Activated T-cell treated with anti-CD3 and anti-CD28 coated beads, Interleukin-2, amount 50 U/mL, for 1 hour (primary cell): ENCODE data around the gene SLC22A8.
"Not testable (repeated sequence)": the region's sequence is repeated elsewhere in the genome, so short reads cannot be mapped to it uniquely, and the experiment has no call there.

Experiments
- DNase-seq: peaks from one replicate; pipeline ENCODE4 v3.0.0-alpha.2; 2020

Gene SLC22A8

DNA sequence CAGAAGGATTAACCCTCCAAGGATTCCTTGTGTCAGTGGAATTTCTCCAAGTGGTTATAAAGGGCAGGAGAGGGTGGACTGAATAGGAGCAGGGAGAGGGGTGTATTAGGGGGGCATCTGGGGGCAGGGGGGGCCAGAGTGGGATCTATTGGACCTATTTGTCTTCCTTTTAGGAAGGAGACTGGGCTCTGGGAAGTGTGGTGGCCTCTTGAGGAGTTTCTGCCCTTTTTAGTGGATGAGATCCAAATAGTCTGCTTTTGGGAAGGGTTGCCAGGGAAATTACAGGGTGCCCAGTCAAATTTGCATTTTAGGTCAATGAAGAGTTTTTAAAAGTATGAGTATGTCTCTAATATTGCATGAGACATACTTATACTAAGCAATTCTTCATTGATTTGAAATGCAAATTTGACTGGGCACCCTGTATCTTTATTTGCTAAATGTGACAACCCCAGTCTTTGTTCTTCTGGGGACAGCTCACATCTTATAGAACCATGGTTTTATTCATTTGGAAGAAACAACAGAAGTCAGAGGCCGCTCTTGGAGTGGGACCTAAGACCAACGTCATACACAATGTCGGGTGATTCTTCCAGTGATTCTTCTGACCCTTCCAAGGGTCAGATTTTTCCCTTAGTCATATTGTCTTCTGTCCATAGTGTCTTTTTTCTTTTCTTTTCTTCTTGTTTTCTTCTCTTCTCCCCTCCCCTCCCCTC, 30.4 kb downstream of the SLC22A8 start:
- DNase-seq: no peak

DNA sequence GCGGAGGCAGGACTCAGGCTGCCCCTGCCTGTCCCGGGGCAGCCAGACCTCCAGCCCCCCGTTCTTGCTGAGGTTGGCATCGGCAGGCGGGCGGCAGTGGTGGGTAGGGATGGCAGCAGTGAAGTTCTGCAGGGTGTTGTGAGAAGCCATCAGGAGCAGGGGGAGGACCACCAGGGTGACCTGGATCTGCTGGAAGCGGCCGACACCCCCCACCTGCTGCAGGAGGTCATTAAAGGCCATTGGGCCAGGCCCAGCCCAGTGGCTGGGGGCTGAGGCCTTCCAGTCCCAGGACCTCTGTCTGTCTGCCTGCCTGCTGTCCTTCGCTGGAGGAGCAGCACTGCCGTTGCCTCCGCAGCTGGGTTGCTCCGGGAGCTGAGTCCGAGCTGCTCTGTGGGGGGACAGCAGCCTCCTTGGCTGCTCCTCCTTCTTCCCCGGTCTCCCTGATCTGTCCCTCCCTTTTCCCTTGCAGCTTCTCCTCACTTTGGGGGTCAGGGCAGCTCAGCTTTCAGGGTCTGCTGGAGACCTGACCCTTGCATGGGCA, 31.1 kb downstream of the SLC22A8 start, which contains the start of gene SLC22A6:
SLC22A6 (minus strand) TSS at position 517 of the 541 bp plus-strand sequence; CDS start at position 240, 277 bp downstream.
- no peak for DNase-seq

DNA sequence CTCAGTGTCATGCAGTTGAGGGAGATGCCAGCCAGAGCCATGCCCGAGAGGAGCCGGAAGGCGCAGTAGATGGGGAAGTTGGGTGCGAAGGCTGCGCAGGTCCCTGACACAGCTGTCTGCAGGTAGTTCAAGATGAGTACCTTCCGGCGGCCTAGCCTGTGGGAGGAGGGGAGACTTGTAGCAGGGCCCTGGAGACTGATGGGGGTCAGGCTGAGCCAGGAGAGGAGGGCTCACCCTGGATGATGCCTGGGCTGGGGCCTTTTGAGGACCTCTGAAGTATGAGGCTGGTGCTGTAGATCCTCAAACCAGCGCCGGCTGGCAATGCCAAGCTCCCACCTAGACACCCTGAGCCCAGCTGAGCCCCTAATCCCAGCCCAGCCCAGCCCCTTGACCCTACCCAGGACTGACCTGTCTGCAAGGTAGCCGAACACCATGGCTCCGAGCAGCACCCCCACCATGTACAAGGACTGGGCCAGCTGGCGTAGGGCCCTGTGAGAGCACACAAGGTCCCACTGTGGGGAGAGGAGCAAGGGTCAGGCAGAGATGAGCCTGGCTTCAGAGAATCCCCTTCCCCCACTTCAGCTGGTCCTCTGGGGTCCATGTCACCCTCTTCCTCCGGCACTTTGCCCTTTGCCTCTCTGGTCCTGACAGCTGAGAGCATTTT, 32.0 kb downstream of the SLC22A8 start:
- DNase-seq: no peak

DNA sequence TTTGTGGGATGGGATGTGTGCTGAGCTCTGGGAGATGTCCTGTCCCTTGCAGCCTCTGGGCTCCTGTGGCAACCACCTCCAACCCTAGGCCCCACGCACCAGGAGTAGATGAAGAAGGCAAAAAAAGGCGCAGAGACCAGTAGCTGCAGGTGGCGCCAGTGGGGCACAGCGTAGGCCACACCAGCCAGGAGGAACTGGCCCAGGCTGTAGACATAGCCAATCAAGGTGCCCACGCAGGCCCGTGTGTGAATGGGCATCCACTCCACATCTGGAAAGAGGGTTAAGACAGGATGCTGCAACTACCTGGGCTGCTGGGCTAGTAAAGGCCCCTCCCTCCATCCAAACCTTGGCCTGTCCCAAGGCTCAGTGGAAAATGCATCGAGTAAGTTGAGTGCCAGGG, 33.9 kb downstream of the SLC22A8 start:
- no peak for DNase-seq

DNA sequence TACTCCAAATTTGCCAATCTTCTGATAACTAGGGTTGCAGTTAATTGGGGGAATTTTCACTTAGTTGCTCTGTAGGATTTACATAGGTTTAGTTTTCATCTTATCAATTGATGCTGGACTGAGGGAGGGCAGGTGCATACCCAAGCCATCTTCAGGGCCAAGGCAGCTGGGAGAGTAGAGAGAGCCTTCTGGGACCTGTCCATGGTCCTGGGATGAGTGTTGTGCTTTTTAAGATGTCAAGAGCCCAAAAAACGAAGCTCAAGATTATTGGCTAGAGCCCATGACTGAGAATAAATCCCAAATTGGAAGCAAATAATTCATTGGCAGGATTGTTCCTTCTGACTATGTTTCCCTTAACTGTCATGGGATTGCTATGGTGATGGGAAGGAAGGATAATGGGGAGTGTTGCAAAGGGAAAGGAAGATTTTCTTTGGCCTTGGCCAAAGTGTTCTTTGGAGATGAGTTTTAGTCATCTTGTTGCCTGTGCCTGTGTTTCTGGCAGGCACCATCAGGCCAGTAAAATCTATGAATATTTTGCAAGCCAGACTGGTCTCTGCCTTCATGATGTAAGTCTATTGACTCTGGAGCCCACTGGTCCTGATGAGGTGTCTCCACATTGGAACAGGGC, 35.4 kb downstream of the SLC22A8 start:
- no peak for DNase-seq

DNA sequence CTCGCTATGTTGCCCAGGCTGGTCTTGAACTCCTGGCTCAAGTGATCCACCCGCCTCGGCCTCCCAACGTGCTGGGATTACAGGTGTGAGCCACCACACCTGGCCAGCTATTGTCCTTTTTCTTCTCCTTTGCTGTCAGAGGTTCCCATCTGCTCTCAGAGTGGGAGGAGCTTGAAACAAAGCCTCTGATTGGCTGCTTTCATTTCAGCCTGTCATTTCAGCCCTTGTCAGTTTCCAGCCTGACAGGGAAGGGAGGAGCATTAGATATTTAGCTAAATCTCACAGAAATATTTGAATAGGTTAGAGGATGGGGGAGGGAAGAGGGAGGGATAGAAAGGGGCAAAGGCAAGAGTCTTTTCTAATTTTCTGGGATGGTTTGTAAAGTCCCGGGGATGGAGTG, 39.5 kb downstream of the SLC22A8 start:
- no peak for DNase-seq

DNA sequence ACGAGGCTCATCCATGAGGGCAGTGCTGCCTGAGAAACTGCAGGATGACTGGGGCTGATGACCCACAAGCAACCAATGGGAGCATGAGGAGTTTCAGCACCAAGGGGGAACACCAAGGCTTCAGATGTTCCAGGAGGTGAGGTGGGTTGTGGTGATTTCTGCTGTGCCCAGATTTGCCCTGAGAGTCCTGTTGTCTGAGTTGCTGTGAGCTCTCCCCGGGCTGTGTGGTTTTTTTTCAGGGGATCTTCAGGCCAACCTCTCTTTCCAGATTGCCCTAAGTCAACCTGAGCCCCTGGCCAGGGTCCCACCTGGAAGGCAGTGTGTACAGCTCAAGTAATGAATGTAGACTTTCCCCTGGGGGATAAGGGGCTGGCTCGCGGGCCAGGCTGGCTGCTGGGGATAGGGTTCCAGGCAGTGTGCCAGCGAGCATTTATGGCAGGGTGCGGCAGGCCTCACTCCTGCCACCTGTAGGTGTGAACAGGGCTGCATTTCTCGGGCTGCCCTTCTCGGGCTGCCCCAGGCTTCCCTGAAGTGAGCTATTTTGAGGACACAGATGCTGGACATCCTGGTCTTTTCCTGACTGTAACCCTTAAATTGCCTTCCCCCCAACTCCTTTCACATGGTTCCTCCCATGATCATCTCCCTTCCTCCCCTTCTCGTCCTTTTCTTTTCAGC, 40.7 kb downstream of the SLC22A8 start:
- DNase-seq: no peak

DNA sequence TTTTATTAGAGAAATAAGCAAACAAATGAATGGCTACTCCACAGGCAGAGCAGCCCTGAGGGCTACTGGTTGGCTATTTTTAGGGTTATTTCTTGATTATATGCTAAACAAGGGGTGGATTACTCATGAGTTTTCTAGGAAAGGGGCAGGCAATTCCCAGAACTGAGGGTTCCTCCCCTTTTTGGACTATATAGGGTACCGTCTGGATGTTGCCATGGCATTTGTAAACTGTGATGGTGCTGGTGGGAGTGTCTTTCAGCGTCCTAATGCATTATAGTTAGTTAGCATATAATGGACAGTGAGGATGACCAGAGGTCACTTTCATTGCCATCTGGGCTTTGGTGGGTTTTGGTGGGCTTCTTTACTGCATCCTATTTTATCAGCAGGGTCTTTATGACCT, 50.1 kb downstream of the SLC22A8 start:
- DNase-seq: no peak

DNA sequence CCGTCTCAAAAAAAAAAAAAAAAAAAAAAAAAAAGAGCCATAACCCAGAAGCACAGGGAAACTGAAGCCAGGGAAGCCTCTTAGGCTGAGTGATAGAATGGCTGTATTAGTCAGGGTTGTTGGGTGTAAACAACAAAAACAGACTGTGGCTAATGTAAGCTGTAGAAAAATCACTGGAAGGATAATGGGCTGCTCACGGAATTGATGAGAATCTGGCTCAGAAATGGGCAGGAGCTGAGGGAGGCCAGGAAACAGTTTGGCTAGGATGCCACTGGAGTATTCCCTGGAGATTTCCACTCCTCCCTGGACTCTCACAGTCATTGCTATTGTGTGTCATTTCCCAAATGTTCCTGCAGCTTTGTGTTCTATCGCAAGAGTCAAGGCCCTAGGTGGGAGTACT, 53.2 kb downstream of the SLC22A8 start:
- no peak for DNase-seq

DNA sequence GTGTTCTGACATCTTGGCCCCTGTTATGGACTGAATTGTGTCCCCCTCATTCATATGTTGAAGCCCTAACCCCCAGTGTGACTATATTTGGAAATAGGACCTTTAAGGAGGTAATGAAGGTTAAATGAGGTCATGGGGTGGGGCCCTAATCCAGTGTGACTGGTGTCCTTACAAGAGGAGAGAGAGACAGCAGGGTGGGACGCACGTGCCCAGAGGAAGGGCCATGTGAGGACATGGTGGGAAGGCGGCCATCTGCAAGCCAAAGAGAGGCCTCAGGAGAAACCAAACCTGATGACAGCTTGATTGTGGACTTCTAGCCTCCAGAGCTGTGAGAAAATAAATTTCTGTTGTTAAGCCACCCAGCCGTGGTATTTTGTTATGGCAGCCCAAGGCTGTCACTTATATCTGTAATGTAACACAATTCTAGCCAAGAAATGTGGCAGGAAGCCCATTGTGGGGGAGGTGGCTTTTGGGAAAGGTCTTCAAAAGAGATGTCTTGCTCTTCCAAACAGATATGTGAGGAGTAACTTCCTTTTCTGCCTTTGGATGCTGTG, 54.5 kb downstream of the SLC22A8 start:
- DNase-seq: no peak

DNA sequence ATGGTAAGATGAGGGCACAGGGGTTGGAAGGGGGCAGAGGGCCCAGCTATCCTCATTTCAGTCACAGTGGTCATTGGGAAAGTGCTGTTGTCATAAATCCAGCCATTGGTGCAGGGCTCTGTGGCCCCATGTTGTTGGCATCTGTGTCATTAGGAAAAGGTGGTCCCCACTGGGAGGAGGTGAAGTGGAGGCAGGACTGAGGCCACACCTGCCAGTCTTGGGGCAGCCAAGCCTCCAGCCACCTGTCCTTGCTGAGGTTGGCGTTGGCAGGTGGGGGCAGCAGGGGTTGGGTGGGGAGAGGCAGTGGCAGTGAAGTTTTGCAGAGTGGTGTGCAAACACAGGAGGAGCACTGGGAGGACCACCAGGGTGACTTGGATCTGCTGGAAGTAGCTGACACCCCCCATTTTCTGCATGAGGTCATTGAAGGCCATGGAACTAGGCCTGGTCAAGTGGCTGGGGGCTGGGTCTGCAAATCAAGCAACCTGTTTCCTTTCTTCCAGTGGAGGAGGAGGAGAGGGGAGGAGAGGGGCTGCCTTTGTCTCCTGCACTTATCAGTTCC, 56.1 kb downstream of the SLC22A8 start:
- no peak for DNase-seq

DNA sequence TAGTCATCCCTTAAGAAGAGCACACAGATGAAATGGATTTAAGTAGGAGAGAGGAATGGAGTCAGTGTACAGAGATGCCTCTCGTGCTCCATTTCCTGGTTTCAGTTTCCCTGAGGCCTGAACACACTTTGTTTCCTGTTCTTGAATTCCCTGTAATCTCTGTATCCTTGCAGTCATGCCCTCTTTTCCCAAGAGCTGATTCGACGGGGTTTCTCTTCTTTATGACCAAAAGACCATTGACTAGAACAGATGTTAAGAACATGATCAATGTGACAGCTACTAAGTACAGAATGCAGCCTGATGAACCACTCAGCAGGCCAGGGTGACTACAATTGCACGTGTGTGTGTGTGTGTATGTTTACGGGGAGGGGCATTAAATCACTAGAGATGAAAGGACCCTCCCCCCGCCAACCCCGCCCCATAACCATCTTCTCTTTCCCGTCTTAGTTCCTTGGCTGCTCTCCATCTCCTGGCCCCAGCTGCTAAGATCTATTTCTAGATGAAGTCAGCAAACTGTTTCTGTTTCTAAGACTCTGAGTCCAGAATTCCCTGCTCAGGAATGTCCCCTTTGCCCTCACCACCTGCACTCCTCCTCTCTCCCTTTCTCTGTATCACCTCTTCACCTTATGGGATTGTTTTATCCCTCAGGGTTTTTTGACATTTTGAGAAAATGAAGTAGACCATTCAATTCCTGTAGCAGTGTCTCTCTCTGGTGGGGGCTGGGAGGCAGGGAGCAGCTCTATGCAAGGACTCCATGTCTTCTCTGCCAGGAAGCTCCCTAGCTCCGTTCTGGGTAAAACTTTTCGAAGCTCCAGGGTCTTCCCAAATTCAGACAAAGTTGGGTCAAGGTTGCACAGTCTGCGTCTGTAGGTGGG, 56.9 kb downstream of the SLC22A8 start:
- DNase-seq: no peak

DNA sequence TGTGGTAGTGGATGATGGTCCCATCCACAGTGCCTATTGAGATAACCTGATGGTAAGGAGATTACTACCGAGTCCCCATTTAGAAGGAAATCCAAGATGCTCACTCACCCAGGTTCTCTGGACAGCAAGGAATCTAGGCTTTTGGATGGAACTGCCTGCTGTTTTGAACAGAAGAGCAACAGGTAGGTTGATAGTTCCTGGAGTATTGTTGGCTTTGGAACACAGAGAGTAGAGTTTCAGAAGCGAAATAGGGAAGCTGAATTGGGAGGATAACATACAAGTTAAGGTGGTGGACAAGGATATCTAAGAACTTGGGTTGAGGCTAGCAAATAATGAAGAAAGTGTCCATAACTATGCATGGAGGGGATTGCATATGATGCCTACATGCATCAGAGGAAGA, 58.5 kb downstream of the SLC22A8 start:
- no peak for DNase-seq

DNA sequence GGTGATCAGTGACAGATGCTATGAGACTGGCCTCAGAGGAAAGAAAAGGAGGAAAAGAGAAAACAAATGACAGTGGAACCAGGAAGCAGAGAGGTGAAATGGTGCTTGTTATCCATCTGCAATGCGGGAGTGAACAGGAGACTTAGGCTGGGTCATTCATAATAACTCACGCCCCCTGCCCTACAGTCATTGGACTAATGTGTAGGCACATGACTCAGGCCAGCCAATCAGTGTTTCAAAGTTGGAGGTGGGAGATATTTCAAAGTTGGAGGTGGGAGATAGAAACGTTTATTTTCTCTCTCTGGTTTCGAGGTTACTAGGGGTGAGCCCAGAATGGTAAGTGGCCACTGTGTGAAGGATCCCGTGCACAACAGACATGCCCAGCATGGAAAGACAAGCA, 61.2 kb downstream of the SLC22A8 start:
- DNase-seq: no peak

DNA sequence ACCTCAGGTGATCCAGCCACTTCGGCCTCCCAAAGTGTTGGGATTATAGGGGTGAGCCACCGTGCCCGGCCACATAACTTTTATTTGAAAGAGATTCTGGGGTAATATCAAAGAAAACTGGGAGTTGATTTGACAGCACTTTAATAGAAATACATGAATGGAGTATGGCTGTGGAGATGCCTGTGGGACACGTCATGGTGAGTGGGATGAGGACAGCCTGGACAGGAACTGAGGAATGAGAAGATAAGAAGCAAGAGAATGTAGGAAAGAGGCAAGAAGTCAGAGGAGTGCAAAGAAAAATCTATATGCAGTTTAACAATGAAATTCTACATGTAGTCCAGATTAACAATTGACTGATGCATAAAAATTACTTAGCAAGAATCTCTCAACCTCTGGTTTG, 61.8 kb downstream of the SLC22A8 start:
- no peak for DNase-seq

DNA sequence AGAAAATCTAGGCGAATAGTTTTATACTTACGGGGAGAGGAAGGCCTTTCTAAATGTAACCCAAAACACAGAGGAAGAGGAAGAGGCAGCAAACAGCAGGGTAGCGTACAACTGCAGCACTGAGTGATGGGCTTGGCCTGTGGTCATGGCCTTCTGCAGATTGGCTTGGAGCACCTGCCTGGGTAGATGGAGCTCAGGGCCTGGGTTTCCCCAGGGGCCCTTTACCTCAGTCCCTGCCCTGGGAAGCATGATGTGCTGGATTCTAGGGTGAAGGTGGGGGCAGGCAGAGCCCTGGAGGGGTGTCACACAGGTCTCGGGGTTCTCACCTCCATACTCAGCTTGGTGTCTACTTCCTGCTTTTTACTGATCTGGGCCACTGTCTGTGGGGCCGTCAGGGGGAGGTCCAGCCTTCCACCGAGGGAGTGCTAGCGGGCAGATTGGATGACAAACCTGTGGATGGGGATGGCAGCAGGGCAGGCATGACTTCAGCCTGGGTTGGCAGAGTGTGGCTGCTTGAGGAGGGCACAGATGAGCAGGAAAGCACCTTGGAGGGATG, 66.8 kb downstream of the SLC22A8 start:
- no peak for DNase-seq

DNA sequence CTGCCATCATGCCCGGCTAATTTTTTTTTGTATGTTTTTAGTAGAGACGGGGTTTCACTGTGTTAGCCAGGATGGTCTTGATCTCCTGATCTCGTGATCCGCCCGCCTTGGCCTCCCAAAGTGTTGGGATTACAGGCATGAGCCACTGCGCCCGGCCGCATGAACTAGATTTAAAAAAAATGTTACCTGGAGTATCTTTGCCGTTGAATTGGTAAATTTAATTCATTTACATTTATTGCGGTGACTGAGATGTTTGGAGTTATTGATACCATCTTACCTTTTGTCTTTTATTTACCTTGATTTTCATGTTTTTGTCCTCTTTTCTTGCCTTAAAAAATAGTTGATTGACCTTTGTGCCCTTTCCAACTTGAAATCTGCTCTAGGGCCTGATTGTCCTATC, 70.1 kb downstream of the SLC22A8 start:
- DNase-seq: not testable (repeated sequence)
